NCI-H2029 treated with DMSO at 0.1 percent for 48 hours (cell line): ENCODE measurements around the gene MGMT.

Experiments
- DNase-seq: peaks from one replicate; lab custom pipeline; 2025; lab: John Stamatoyannopoulos, UW

Gene MGMT

DNA sequence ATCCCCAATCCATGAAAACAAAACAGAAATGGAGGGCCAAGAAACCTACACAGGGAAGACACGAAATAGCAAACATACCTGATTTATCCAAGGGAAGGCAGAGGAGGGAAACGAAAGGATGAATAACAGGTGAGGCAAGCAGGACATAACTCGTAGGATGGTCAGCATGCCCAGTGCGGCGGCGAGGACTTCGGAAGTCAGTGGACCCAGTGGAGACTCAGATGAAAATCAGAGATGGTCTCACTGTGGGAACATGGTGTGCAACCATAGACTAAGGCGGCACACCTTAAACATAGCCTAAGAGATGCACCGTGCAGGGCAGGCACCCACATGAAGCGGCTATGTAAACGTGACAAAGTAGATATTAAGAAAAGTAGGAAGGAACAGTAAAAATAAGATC is 157.5 kb downstream of the MGMT start:
- DNase-seq, result no peak

DNA sequence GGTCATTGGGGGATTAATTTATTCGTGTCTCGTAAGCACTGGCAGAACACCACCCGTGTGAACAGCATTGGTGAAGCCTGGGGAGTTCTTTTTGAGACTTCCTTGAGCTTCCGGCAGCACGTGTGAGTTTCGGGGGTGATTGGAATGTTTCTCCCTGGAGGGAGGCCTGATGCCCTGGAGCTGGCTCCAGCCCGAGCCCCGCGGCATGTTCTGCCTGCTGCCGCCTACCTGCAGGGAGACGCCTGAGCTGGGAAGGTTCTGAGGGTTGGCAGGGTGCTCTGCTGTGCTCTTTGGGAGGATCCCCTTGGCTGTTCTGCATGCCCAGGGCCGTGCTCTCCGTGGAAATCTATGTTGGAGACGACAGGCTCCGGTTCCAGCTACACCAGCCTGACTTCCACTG is 159.3 kb downstream of the MGMT start:
- no peak for DNase-seq

DNA sequence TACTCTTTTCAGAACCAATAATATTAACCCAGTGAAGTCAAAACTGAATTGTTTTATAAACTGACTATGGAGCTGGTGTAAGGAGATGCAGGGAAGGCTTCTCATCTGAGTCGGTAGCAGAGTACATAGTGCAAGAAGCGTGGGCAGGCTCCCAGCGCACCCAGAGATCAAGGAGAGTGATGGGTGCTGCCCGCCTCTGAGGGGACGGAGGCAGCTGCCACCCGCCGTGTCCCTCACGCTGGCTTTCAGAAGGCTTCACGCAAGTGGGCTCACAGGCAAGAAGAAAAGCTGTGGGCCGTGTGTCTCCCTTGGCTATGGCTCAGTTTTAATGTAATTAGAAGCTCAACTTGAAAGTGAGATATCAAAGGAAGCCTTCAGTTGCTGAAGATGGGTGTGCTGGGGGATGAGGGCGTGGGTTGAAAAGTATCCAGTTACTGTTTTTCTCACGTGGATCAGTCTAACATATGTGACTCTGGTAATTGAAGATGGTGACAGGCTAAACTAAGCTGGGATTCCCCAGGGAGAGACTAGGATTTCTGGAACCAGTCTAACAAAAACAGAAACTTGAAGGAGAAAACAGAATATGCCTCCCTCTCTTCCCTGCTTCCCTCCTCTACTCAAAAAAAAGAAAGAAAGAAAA is 159.9 kb downstream of the MGMT start:
- no peak for DNase-seq

DNA sequence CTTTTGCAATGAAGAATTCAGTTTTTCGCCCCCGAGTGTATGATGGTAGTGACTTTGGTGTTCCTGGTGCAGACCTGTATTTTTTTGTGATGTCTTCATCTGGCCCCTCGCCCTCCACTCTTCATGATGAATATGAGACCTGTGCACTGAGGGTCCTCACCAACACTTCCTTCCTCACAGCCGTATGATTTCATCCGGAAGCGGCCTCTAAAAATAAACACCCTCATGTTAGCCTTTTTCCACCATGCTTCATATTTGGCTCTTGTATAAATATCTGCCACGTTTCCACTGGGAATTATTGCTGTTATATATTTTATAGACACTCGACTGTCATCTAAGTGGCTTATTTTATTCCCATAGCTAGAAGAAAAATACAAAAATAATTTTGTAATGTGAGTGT is 160.4 kb downstream of the MGMT start:
- DNase-seq, result no peak

DNA sequence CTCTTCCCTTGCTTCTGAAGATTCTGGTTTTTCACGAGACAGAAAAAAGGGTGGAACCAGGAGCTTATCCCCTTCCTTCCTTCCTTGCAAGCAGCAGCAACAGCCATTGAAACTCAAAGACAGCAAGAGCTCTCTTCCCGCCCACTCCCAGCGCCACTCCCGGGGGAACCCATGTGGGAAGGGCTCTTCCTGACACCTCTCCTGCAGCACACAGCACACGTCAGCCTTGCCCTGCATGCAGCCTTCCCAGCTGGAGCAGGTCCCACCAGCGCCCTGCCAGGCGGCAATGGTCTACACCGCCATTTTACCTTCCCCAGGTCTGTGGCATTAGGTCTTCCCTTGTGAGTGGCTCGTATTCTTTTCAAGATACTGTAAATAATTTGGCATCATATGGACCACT is 161.8 kb downstream of the MGMT start:
- DNase-seq, result no peak

DNA sequence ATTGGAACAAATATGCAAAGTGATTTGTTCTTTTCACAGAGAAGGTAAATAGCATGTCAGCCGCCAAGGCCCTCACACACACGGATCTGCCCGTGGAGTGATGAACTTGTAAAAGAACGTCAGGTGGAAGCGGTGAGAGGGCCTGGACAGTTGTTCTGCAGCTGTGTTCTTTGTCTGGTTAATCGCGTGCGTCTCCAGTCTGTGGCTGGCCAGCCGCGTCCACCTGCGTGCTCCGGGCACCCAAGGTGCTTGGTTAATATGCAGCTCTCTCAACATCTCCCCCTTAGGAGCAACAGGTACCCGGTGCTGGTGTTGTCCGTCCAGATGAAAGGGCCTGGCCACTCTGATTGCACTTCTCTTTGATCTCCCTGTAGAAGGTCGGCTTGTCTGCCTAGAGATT is 162.9 kb downstream of the MGMT start:
- DNase-seq, result no peak

DNA sequence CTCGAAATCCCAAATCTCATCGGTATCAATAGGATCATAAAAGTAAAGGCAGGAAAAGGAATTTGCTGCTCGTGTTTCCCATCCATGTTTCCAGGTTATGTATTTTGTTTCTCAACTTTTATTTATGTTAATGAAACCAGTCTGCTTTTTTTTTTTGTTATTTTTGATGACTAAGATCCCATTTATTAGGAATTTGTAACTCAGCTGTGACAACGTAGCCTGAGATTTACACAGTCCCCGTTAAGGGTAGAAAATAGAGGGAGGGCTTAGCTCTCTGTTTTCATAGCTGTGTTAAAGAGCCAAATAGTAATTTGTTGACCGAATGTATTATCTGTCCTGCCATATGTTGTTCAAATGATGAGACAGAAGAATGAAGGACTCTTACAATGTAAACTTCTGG is 164.0 kb downstream of the MGMT start:
- no peak for DNase-seq

DNA sequence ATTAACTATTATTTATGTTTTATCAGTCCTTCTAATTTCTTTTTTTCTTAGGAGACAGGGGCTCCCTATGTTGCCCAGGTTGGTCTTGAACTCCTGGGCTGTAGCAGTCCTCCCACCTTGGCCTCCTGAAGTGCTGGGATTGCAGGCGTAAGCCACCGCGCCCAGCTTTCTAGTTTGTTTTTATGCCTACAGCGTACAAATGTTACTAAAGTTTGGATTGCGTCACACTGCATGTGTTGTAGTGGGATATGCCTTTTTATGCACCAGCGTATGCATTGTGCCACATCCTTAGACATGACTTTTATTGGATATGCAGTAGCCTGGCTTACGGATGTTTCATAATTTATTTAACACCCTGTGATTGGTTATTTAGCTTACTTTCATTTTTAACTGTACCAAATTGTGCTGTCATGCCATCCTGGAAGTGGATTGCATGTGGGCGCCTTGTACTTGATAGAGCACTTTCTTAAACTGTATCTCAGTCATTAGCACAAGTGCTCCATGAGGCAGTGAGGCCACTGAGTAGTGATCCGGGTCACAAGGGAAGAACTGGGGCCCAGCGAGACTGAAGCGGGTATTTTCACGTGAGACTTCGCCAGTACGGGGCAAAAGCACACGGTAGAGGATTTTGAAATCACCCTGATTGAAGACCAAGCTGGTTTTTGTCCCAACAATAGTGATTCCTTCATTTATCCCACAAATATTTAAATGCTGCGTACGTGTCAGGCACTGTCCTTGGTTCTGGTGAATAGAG is 165.0 kb downstream of the MGMT start:
- no peak for DNase-seq

DNA sequence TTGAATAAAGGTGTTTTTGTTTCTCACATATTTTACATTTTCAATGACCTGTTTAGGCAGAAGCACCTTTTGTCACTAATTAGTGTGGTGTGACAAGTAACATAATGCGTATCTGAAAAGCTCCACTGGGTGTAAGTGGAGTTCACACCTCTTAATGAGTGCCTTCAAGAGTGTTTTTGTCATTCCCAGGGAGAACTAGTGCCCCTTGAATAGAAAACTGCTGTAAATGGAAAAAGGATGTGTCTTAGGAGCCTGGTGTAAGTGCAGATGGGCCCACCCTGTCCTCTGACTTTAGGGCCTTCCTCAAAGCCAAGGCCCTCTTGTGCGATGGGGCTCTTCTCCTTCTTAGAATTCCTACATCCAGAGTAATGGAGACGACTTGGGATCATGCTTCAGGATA is 170.0 kb downstream of the MGMT start:
- DNase-seq, result no peak

DNA sequence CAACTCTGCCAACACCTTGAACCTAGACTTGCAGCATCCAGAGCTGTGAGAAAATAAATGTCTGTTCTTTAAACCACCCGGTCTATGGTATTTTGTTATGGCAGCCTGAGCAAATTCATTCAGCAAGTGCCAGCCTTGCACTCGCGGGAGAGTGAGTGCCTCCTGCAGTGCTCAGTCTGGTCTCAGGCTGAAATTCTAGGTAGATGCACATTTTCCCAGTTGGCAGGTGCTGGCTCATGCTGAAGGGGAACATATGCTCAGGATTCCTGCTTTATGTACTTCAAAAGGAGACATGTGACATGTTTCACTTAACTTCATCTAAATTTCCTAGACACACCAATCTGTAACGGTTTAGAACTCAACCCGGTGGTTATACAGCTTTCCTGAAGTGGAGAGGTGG is 170.8 kb downstream of the MGMT start:
- DNase-seq, result no peak

DNA sequence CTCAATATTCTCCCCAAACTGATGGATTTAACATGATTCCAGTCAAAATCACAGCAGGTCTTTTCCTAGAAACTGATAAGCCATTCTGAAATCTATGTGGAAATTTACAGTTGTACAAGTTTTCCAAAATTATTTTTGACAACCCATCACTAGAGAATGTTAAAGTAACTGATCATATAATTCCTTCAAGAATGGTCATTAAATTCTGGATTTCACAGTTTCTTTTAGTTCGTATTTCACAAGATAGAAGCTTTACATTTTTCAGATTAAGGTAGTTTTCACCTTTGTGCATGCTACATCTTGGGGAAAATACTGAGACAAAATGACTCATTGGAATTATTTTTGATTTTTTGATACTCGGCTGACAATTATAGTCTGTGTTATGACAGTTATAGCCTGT is 174.3 kb downstream of the MGMT start:
- DNase-seq, result no peak

DNA sequence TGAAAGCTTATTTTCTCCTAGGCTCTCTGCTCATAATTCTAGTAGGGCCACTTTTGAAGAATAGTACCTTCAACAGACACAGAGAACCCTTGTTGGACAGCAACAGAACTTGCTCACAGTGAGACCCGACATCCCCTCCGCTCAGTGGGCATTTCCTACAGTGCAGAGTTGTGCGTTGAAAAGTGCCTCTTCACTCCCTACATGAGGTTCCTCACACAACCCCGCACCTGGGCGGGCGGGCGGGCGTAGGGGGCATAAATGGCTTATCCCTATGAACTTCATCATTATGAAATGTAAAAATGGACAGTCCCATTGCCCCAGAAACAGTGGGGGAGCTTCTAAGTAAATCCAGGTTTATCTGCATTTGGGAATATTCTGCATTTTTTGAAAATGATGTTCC is 174.9 kb downstream of the MGMT start:
- DNase-seq, result no peak

DNA sequence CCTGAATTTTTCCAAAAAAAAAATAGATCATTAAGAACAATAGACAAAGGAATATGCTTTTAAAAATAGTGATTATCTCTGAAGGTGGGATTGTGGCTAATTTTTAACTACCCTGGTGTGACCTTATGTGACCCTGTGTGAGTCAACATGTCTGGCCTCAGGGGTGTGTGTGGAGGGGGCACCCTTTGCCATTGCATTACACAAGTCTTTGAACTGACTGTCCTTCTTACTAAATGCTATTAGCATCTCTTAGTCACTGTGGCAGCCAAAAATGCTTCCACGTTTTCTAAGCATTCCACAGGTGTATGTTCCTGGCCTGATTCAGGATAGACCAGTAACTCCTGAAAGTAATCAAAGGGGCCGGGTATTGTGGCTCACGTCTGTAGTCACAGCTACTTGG is 175.4 kb downstream of the MGMT start:
- DNase-seq, result no peak

DNA sequence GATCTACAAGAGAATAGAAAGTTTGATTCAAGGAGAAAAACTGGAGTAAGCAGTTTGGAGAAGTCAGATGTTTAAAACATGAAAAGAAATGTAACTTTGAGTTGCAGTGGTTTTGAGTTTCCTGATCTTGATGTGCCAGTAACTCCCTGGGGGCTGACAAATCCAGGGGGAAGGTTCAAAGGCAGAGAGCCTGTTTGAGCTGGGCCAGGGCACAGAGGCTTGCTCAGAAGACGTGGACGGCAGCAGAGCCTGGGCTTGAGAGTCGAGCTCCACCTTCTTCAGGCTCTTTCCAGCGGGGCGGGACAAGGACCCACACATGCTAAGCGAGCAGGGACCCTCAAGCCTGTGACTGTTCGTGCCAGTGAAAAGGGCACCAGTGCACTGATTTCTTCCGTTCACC is 176.2 kb downstream of the MGMT start:
- no peak for DNase-seq

DNA sequence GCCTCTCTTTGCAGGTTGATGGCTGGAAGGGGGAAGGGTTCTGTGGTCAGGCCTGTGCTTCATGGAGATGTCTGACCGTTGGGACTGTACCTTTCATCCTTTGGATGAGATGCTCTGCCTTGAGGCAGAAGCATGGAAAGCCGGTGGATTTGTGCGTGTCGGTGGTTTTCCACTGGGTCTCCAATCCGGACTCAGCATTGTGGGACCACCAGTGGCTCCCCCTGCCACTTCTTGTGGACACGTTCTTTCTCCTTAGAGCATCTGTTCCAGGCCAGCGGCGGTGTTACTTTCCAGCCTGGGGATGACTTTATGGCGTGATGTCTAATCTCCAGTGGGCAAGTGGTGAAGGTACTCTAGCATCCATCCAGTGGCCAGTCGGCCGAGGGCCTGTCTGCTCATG is 178.4 kb downstream of the MGMT start:
- DNase-seq, result no peak

DNA sequence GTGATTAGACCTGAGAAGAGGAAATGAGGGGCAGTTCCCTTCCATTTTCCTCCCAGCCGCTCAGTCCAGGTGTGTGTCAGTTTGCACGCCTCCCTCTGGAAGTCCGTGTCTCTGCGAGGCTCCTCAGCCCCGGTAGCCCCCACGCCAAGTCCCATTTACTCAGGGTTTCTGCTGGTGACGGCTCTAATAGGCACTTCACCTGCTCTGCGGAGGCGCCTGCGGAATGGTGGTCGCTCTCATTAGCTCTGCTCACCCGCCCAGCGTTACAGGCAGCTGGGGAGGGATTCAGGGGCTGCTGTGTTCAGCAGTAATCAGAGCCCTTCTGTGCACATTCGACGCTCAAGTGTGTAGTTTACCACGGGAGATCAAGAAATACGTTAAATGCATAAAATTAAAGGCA is 179.9 kb downstream of the MGMT start:
- no peak for DNase-seq

DNA sequence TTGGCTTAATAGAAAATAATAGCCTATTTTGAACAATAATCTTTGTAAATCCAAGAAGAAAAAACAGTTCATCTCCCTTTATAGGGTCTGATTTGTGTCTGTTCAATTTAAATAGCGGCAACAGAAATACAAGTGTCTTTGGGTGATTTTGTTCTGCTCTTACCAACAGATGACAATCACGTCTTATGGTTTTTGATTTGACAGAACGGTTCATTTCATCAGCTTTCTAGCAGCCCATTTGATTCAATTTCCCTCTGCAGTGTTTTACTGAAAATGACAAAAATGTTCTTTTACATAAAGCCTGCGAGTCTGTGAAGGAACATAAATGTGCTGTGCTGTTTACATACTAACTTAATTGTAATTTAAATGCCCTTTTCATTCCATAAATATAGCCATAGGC is 180.5 kb downstream of the MGMT start:
- DNase-seq, result no peak

DNA sequence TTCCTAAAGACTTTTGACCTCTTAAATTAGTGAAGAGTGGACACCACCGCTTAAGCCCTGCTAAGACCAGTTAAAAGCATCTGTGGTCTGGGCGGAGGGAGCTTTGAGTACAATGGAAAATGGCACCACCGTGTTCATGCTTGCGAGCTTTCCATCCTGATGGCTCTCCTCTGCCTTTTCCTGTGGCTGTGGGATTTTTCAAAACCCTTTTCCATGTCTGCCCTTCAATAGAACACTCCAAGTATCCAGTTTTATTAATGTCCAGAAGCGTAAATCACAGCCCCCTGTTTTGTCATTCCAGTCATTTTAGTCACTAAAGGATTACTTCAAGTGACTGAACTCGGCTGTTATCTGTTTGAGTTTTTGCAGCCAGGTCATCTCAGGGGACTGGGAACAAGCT is 181.8 kb downstream of the MGMT start:
- DNase-seq, result no peak

DNA sequence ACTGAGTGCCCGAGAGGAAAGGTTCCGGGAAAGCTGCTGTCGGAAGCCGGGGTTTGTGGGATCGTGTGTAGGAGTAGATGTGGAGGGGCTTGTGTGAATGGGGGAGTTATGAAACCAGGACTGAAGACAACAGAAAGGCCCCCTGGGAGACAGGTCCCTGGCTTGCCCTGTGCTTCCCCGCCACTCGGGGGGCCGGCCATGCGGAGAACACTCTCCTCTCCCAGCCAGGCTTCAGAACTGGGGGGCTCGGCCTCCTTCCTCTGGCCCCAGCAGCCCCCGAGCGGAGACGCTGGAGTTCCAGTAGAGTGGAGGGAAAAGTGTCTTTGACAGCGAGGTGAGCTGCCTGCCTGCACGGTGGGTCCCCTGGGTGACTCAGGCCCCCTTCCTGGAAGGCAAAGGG is 185.0 kb downstream of the MGMT start:
- no peak for DNase-seq

DNA sequence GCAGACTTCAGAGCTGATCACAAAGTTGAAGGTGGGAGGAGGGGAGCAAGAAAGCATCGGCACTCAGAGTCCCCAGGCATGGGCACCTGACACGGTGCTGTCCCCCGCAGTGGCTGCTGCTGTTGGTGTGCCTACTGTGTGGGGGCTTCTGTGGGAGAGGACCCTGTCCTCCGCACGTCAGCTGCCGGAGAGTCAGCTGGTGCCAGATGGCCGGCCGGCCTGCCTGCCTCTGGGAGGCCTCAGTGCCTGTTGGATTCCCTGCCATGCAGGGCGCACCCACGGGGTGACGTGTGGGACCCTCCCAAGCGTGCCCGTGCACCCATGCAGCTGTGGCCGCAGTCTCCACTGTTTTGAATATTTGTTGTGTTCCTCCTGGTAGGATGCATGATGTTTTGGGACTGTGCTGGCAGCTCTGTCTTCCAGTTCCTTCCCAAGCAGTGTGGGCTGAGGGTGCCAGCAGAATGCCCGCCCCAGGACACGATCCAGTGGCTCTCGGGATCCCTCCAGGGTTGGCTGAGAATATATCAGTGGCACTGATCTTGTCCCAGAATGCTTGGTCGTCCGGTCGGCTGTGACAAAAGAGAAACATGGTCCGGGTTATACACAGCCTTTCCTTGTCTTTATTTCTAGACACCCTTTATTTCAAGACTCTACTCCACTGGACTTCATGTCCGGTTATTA is 185.6 kb downstream of the MGMT start:
- DNase-seq, result no peak

DNA sequence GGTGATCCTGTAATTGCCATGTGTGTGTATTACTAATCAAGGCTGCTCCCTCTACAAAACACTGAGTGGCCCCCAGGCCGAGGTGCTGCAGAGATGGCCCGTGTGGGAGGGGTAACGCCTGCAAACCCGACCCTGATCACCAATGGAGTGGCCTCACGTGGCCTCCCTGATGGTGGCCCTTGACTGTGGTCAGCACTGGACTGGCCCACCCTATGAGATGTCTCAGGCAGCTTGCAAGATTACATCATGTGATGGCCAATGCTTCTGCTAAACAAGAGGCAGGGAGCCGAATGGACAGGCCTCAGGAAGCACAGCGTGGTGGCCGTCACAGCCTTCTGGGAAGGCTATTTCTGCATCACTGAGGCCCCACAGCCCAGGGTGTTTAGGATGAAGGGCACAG is 186.4 kb downstream of the MGMT start:
- no peak for DNase-seq

DNA sequence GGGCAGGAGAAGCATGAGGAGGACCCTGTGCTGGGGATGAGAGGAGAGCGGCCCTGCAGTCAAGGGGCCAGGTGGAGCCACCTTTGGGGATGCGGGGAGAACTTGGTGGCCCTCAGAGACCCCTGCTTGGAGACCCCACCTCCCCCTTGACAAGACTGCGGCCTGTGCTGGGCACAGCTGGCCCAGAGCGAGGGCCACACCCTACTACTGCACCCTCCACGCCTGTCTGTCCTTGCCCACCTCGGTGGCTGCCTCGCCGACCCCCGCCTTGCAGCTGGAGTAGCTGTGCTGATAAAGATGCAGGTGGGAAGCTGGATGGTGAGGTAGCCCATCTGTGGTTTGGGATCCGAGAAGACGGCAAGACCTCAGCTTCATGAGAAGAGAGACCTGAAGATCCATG is 186.8 kb downstream of the MGMT start:
- DNase-seq, result no peak

DNA sequence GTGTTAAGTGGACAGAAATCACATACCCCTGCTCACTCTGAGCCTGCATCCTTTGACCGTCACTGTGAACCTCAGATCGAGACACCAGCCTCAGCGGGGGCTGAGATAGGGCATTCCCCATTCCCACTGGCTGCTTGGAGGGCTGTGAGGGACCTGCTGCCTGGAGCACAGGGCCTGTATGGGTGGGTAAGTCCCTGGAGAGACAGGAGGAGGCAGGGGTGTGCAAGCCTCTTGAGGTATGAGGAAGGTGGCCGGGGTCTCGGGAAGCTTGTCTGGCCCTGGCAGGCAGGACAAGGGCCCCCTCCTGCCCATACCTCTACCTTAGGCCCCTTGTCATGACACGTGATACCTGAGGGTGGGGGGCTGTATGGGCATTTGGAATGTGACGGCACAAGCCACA is 187.4 kb downstream of the MGMT start:
- no peak for DNase-seq
